Epithelial cell of esophagus (primary cell): ENCODE measurements around the gene ARHGAP40.

Source experiments
- DNase-seq: peaks from one replicate; pipeline ENCODE4 v3.0.0; 2010; ENCODE audit warnings: low read depth
- H3K4me3 ChIP-seq: 2 replicates; pipeline ENCODE4 v1.5.1; 2011; ENCODE audit warnings: mild to moderate bottlenecking, low read length, control low read depth
- CTCF ChIP-seq: IDR thresholded peaks from 2 replicates; pipeline ENCODE4 v1.5.1; 2011; ENCODE audit warnings: low read depth, mild to moderate bottlenecking, low read length, control low read depth, inconsistent platforms; ENCODE audit not compliant: insufficient read depth; ENCODE audit errors: missing control alignments

Gene ARHGAP40

GRCh38 chr20:38617830-38618196 is 16.2 kb downstream of the ARHGAP40 start:
- TF ChIP-seq CTCF: no peak
- DNase-seq: no peak
- no peak overlapping the region for H3K4me3 ChIP-seq

GRCh38 chr20:38620441-38620840 is 18.8 kb downstream of the ARHGAP40 start:
- TF ChIP-seq CTCF: no peak
- no peak for DNase-seq

GRCh38 chr20:38623061-38623460 is 21.5 kb downstream of the ARHGAP40 start:
- TF ChIP-seq CTCF: no peak
- no peak overlapping the region for H3K4me3 ChIP-seq
- no peak for DNase-seq

More at GRCh38 chr20:38620441-38620840, 18.8 kb downstream of the ARHGAP40 start:
- no peak overlapping the region for H3K4me3 ChIP-seq

GRCh38 chr20:38624084-38624483 is 22.5 kb downstream of the ARHGAP40 start:
- no peak for DNase-seq
- no peak for TF ChIP-seq CTCF

DNA sequence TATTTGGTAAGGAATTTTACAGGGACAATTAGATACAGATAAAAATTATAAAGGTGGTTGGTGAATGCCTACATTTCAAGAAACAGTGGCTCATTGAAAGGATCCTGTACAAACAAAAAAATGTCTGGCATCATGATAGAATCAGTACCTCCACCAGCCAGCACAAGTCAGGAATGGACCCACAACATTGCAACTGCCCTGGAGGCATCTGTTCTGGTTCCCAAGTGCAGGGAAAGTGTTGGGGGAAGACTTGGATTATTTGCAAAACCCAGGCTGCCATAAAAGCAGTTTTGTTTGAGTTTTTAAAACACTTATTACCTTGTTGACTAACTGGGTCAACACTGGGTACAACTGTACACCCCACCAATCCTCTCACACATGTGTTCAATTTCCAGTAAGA is 24.3 kb downstream of the ARHGAP40 start:
- no peak for DNase-seq
- no peak for TF ChIP-seq CTCF

More at GRCh38 chr20:38624084-38624483, 22.5 kb downstream of the ARHGAP40 start:
- H3K4me3 ChIP-seq: no peak overlapping the region

GRCh38 chr20:38626921-38627659 is 25.5 kb downstream of the ARHGAP40 start:
- no peak overlapping the region for H3K4me3 ChIP-seq
- no peak for TF ChIP-seq CTCF
- DNase-seq: no peak

More for the DNA sequence above, 24.3 kb downstream of the ARHGAP40 start:
- H3K4me3 ChIP-seq: no peak overlapping the region
